ENCODE results near the gene LHPP. TPM values are rescaled to one million over a fixed set of nuclear protein-coding genes. Genes with fewer than 3 reads are reported as not detected.
"Not testable (repeated sequence)": the region's sequence is repeated elsewhere in the genome, so short reads cannot be mapped to it uniquely, and the experiment has no call there.

The LHPP gene
- total RNA-seq, 1 donor from 2014 or later, result 19.6 TPM

- no peak for TF ChIP-seq CTCF (IDR thresholded peaks at IDR 0.05; ENCODE audit: unreplicated experiment)
- H3K27me3 Mint-ChIP-seq (ENCODE audit: low read depth), result no peaks in the 10 kb centered on the region
- no peak overlapping the region for H3K4me3 Mint-ChIP-seq
- H3K36me3 Mint-ChIP-seq, result no peaks in the 10 kb centered on the region
- H3K27ac Mint-ChIP-seq, result peak overlapping the region; percentile 34
- no peaks in the 10 kb centered on the region for H3K9me3 Mint-ChIP-seq
- H3K4me1 Mint-ChIP-seq, result peaks cover 8% of the 10 kb centered on the region
- DNase-seq (ENCODE audit: low spot score in 2 of 2, unreplicated experiment in 2 of 2), result no peak
These were observed 85.5 kb downstream of the LHPP start for GRCh38 chr10:124546957-124547646.

GRCh38 chr10:124547647-124548168 is 86.1 kb downstream of the LHPP start:
- Mint-ChIP-seq H3K4me3 (no peak overlapping the region), H3K9me3 (no peaks in the 10 kb centered on the region), H3K36me3 (no peaks in the 10 kb centered on the region), H3K27ac (peak overlapping the region; percentile 34), H3K27me3 (ENCODE audit: low read depth) (no peaks in the 10 kb centered on the region), H3K4me1 (peaks cover 8% of the 10 kb centered on the region)
- no peak for TF ChIP-seq CTCF (IDR thresholded peaks at IDR 0.05; ENCODE audit: unreplicated experiment)
- DNase-seq (ENCODE audit: low spot score in 2 of 2, unreplicated experiment in 2 of 2), result no peak

GRCh38 chr10:124549171-124549570 is 87.5 kb downstream of the LHPP start:
- DNase-seq (ENCODE audit: low spot score in 2 of 2, unreplicated experiment in 2 of 2); H3K4me3 Mint-ChIP-seq; H3K36me3 Mint-ChIP-seq: not testable (repeated sequence)

GRCh38 chr10:124550293-124551034 is 88.8 kb downstream of the LHPP start:
- H3K27me3 Mint-ChIP-seq (ENCODE audit: low read depth), result no peaks in the 10 kb centered on the region
- H3K4me3 Mint-ChIP-seq, result no peak overlapping the region
- no peak overlapping the region for H3K27ac Mint-ChIP-seq
- no peaks in the 10 kb centered on the region for H3K9me3 Mint-ChIP-seq
- DNase-seq (ENCODE audit: low spot score in 2 of 2, unreplicated experiment in 2 of 2), result no peak
- TF ChIP-seq CTCF (IDR thresholded peaks at IDR 0.05; ENCODE audit: unreplicated experiment), result no peak
- H3K36me3 Mint-ChIP-seq, result no peaks in the 10 kb centered on the region
- peaks cover 8% of the 10 kb centered on the region for H3K4me1 Mint-ChIP-seq

More at GRCh38 chr10:124549171-124549570, 87.5 kb downstream of the LHPP start:
- not testable (repeated sequence) for H3K27me3 Mint-ChIP-seq (ENCODE audit: low read depth); H3K4me1 Mint-ChIP-seq; H3K27ac Mint-ChIP-seq; H3K9me3 Mint-ChIP-seq

GRCh38 chr10:124551097-124551496 is 89.5 kb downstream of the LHPP start:
- Mint-ChIP-seq H3K36me3 (no peaks in the 10 kb centered on the region), H3K4me3 (no peak overlapping the region)

More at GRCh38 chr10:124551097-124551496, 89.5 kb downstream of the LHPP start:
- H3K27me3 Mint-ChIP-seq (ENCODE audit: low read depth), result no peaks in the 10 kb centered on the region
- H3K4me1 Mint-ChIP-seq, result peaks cover 8% of the 10 kb centered on the region
- H3K27ac Mint-ChIP-seq, result no peak overlapping the region
- H3K9me3 Mint-ChIP-seq, result no peaks in the 10 kb centered on the region
- TF ChIP-seq CTCF (IDR thresholded peaks at IDR 0.05; ENCODE audit: unreplicated experiment), result no peak
- no peak for DNase-seq (ENCODE audit: low spot score in 2 of 2, unreplicated experiment in 2 of 2)
